Panc1 (cell line): ENCODE measurements around the gene KDF1.

Experiments
- TCF7L2 ChIP-seq: IDR thresholded peaks from 2 replicates; pipeline ENCODE4 v1.6.1; 2011; ENCODE audit warnings: mild to moderate bottlenecking, low read depth, low read length, inconsistent platforms
- TF ChIP-seq, protein P1 (sequence below): fragments of 450-650 bp; IDR thresholded peaks from 2 replicates; pipeline ENCODE4 v1.5.1; 2017; ENCODE audit warnings: mild to moderate bottlenecking

DNA sequence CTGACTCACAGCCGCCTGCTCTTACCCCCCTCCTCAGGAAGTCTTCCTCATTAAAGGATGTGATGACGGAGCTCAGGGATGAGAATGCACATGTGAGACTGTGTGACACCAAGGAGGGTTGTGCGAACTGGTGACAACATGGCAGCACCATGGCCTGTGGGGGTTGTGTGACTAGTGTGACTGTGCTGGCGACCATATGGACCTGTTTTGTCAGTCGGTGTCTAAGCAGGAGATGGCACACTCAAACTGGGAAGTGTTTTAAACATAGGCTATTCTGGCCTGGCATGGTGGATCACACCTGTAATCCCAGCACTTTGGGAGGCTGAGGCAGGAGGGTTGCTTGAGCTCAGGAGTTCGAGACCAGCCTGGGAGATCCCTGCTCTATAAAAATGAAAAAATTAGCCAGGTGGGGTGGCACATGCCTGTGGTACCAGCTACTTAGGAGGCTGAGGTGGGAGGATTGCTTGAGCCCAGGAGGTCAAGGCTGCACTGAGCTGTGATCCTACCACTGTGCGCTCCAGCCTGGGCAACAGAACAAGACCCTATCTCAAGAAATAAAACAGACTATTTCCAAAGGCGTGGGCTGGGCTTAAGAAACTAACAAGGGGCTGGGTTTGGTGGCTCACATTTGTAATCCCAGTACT is 40.7 kb upstream of the KDF1 start:
- TF ChIP-seq, protein P1, sequence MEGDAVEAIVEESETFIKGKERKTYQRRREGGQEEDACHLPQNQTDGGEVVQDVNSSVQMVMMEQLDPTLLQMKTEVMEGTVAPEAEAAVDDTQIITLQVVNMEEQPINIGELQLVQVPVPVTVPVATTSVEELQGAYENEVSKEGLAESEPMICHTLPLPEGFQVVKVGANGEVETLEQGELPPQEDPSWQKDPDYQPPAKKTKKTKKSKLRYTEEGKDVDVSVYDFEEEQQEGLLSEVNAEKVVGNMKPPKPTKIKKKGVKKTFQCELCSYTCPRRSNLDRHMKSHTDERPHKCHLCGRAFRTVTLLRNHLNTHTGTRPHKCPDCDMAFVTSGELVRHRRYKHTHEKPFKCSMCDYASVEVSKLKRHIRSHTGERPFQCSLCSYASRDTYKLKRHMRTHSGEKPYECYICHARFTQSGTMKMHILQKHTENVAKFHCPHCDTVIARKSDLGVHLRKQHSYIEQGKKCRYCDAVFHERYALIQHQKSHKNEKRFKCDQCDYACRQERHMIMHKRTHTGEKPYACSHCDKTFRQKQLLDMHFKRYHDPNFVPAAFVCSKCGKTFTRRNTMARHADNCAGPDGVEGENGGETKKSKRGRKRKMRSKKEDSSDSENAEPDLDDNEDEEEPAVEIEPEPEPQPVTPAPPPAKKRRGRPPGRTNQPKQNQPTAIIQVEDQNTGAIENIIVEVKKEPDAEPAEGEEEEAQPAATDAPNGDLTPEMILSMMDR: no peak
- no peak for TF ChIP-seq TCF7L2
